Measurements from ENCODE around the gene UBR1.
A peak's percentile ranks its signal among the peaks of the same experiment; 100 is the strongest.
"Not testable (repeated sequence)": the region's sequence is repeated elsewhere in the genome, so short reads cannot be mapped to it uniquely, and the experiment has no call there.

Gene UBR1

DNA sequence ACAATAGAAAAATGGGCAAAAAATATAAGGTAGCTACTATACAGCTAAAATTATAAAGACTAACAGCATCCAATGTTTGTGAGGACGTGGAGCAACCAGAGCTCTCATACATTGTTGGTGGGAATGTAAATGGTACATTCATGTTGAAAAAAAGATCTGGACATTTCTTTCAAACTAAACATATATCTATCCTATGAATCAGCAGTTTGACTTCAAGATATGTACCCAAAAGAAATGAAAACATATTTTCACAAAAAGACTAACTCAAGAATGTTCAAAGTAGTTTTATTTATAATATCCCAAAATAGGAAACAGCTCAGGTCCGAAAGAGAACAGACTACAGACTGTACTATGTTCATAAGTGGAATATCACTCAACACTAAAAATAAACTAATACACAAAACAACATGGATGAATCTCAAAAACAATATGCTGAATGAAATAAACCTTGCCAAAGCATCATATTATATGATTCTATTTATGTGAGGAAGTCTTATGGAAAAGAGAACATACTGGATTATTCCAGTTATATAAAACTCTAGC, 176.5 kb downstream of the UBR1 start:
- in situ Hi-C loops (cut with MboI; ENCODE audit: low pct_unique_long_range_greater_than_20kb, low sequenced_read_pairs): no loop called here

DNA sequence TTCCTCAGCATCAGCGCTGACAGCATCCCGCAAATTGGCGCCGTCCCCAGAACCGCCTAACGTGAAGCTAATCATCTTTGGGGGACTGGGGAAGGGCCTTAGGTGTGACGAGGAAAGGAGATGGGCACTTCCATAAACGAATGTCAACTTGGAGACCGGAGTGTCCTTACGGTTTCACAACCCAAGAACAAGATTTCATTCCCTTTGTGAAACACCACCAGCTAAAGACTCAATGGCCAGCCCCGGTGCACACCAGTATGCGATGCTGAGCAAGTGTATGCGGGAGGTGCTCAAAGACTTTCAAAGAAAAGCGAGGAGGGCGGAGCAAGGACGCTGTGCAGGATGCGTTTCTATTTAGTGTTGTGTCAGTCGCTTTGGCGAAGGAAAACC, 184.5 kb downstream of the UBR1 start:
- in situ Hi-C loops (cut with MboI; ENCODE audit: low pct_unique_long_range_greater_than_20kb, low sequenced_read_pairs): loop anchor here (25.0 kb wide), 1 partner anchor 184 kb away; the partner anchor contains the start of gene CDAN1
- DNase-seq: no peak

More for the DNA sequence above, 176.5 kb downstream of the UBR1 start:
- no peak for DNase-seq

DNA sequence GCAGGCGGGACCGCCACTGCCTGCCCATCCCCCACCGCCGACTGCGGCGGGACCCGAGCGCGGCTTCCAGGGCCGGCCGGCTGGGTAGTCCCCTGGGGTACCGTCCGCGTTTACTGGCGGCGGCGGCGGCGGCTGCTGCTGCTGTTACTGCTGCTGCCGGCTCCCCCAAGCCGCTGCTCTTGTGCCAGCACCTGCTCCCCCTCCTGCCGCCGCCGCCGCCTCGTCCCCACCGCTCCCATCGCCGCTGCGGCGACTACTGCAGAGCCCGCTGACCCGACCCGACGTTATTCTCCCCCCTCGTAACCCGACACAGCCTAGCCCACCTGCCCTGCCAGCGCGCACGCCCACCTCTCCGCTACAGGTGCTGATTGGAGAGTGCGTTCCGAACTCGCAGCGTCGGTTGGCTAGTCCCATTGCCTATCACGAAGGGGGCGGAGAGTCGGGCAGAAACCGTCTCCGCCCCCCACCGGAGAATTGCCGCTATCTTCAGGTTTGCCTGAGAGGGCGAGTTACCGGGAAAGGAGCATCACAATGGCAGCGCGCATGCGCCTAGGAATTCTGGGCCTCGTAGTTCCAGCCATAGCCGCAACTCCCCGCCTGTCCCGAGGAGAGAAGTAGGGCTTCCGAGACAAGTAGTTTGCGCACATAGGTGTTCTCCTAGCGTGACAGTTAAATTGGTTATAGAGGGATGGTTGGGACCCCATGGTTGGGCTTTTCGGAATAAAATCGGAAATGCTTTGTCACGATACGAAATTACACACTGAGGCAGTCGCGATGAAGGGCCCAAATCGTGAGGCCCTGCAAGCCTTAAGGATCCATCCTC, 185.1 kb downstream of the UBR1 start, which contains the start of gene TTBK2:
Gene TTBK2 (minus strand): TSS at position 260 of the 823 bp plus-strand sequence. CDS start 42,161 bp downstream, outside the sequence.
- in situ Hi-C loops (cut with MboI; ENCODE audit: low pct_unique_long_range_greater_than_20kb, low sequenced_read_pairs): loop anchor here (25.0 kb wide), 1 partner anchor 183 kb away; the partner anchor contains the start of gene CDAN1

DNA sequence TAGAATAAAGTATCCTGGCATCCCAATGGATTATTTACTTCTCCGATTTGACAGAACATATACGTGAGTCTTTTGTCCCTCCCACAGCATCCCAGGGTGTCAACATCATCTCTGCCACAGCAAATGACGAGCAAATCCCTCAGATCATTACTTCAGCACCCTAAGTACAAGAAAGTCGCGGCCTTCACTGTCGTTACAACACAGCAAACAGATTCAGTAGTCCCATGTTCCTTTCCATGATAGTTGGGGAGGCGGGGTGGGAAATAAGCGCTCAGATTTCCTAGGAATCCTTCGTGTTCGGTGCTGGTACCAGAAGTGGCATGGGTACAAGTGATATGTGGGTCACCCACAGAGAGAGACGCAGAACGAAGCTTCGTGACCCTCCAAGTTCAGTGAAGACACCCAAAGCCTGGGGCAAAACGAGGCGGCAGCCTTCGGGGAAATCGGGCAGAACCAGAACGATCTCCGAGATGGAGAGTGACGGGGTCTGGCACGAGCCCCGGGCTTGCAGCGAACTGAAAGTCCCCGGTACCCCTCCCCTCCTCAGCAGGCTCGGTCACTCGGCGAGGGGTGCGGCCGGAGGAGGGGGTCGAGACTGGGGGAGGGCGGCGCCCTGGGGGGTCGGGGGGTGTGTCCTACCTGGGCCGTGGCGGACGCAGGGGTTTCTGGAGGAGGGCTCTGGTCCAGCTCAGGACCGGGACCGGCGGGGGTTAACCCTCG, 185.9 kb downstream of the UBR1 start:
- DNase-seq: peak; percentile 53
- in situ Hi-C loops (cut with MboI; ENCODE audit: low pct_unique_long_range_greater_than_20kb, low sequenced_read_pairs): loop anchor here (25.0 kb wide), 1 partner anchor 183 kb away; the partner anchor contains the start of gene CDAN1

More for the DNA sequence above, 185.1 kb downstream of the UBR1 start, which contains the start of gene TTBK2:
- peak; percentile 100 for DNase-seq

DNA sequence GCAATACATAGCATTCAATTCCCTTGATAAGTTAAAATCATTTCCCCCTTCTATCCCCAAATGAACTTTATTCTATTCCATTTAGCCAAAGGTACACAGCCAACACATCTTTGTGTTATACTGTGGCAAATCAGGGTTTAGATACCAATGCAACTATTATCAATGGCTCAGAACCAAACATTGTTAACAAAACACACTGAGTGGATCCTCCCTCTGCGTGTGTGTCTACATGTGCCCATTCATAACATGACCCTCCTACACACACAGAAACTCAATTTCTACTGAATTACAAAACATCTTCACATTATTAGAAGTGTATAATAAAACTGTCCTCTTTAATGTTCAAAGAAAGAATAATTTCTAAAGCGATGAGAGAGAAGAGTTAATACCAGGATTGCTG, 186.5 kb downstream of the UBR1 start:
- peak; percentile 16 for DNase-seq

DNA sequence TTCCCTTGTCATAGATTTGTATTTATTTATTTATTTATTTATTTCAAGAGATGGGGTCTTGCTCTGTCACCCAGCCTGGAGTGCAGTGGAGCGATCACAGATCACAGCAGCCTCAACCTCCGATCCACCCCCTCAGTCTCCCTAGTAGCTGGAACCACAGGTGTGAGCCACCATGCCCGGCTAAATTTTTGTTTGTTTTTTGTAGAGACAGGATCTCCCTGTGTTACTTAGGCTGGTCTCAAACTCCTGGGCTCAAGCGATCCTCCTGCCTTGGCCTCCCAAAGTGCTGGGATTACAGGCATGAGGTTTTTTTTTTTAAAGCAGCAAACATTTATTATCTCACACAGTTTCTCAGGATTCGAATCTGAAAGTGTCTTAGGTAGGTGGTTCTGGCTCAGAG, 187.8 kb downstream of the UBR1 start:
- no peak for DNase-seq
- in situ Hi-C loops (cut with MboI; ENCODE audit: low pct_unique_long_range_greater_than_20kb, low sequenced_read_pairs): loop anchor here (25.0 kb wide), 1 partner anchor 181 kb away; the partner anchor contains the start of gene CDAN1

More for the DNA sequence above, 186.5 kb downstream of the UBR1 start:
- in situ Hi-C loops (cut with MboI; ENCODE audit: low pct_unique_long_range_greater_than_20kb, low sequenced_read_pairs): loop anchor here (25.0 kb wide), 1 partner anchor 182 kb away; the partner anchor contains the start of gene CDAN1

DNA sequence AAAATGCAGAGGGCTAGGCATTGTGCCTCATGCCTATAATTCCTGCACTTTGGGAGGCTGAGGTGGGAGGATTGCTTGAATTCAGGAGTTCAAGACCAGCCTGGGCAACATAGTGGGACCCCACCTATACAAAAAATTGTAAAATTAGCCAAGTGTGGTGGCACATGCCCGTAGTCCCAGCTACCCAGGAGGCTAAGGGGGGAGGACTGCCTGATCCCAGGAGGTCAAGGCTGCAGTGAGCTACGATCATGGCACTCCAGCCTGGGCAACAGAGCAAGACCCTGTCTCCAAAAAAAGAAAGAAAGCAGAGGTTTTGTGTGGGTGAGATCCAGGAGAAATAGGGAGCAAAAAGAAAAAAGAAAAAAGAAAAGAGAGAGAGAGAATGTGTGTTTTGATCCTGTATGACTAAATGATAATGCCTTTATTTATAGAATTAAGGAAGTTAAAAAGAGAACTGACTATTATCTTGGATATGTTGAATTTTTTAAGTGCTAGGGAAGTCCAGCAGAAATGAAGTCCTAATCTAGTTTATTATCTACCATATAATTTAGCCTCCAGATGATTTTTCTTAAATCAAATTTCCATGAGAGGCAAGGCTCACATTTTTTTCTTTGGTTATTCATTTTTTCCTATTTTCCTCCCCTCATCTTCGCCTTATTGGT, 190.1 kb downstream of the UBR1 start:
- DNase-seq: no peak

DNA sequence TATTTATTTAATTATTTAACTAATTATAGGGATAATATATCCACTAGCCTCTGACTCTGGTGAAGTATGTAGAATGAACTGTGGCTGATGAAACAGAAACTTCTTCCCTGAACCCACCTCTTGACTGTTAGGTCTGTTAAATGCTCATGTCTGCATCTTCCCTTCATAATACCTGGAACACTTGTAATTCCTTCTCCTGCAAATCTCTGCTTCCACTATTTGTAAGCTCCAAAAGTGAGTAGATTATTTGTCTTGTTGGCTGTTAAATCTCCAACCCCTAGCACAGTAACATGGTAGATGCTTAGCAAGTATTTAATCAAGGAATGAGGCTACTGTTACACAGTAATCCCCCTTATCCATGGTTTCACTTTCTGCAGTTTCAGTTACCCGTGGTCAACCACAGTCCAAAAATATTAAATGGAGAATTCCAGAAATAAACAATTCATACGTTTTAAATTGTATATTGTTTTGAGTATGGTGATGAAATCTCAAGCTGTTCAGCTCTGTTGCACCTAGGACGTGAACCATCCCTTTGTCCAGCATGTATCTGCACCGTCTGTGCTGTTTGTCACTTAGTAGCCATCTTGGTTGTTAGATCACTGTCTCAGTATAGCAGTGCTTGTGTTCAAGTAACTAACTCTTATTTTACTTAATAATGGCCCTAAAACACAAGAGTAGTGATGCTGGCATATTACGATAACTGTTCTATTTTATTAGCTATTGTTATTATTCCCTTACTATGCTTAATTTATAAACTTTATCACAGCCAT, 190.9 kb downstream of the UBR1 start:
- peak; percentile 39 for DNase-seq
- in situ Hi-C loops (cut with MboI; ENCODE audit: low pct_unique_long_range_greater_than_20kb, low sequenced_read_pairs): loop anchor here (25.0 kb wide), 1 partner anchor 178 kb away; the partner anchor contains the start of gene CDAN1

More for the DNA sequence above, 190.1 kb downstream of the UBR1 start:
- in situ Hi-C loops (cut with MboI; ENCODE audit: low pct_unique_long_range_greater_than_20kb, low sequenced_read_pairs): loop anchor here (25.0 kb wide), 1 partner anchor 178 kb away; the partner anchor contains the start of gene CDAN1

DNA sequence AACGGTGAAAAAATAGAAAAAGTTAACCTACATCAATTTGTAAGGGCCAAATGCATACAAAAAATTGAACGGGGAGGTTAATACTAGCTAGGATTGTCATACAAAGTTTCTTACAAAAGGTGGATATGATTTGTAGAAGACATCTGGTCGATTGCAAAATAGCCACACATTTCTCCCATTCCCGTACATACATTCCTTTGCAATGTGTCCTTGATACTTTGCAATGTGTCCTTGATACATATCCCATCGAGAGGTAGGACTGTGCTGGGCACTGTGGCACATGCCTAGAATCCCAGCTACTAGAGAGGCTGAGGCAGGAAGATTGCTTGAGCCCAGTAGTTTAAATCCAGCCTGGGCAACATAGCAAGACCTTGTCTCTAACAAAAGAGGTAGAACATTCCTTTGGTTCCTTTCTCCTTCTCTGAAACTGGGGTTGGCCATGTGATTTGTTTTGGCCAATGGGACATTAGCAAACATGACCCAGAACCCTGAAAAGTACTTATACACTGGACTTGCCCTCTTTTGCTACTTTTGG, 194.7 kb downstream of the UBR1 start:
- in situ Hi-C loops (cut with MboI; ENCODE audit: low pct_unique_long_range_greater_than_20kb, low sequenced_read_pairs): loop anchor here (25.0 kb wide), 1 partner anchor 174 kb away; the partner anchor contains the start of gene CDAN1
- no peak for DNase-seq

DNA sequence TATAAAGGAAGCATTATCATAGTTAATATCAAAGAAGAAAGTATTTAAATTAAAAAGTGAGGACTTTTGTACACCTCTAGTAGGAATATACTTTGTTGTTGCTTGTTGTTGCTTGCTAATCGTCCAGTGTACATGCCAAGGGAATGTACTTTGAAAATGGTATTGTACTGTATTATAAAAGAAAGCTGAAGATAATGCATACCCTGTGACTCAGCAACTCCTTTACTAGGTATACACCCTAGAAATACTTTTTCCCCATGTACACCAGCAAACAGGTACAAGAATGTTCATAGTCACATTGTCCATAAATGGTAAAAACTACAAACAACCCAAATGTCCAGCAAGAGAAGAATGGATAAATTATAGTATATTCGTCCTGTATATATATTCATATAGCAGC, 197.3 kb downstream of the UBR1 start:
- in situ Hi-C loops (cut with MboI; ENCODE audit: low pct_unique_long_range_greater_than_20kb, low sequenced_read_pairs): loop anchor here (25.0 kb wide), 1 partner anchor 171 kb away; the partner anchor contains the start of gene CDAN1
- no peak for DNase-seq

DNA sequence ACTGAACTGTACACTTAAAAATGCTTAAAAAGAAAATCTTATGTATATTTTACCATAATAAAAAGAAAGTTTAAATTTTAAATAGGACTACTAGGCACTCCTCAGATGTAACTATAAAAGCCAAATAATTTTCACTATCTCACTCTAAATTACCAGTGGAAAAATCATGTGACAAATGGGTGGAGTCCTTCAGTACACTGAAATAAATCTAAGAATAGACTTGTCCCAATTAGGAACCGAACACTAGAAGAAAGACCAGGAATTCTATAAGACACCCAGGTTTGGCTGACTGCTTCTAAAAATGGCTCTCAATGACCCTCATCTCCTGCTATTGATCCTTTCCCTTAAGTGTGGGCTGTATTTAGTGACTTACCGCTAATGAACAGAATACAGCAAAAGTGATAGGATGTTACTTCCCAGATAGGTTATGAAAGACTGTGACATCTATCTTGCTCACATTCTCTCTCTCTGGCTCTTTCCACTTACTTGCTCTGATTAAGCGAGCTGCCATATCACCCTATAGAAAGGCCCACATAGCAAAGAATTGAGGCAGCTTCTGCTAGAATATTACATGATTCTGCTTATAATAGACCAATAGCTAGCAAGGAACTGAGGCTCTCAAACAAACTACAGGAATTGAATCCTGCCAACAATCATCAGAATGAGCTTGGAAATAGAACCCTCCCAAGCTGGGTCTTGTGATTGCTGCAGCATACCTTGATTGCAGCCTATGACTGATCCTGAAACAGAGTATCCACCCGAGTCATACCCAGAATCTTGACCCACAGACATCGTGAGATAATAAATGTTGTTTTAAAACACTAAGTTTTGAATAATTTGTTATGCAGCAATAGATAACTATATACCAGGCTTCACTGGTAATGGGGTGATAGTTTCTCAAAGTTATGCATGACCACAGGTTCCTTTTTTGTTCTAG, 202.2 kb downstream of the UBR1 start:
- in situ Hi-C loops (cut with MboI; ENCODE audit: low pct_unique_long_range_greater_than_20kb, low sequenced_read_pairs): loop anchor here (25.0 kb wide), 1 partner anchor 166 kb away; the partner anchor contains the start of gene CDAN1
- DNase-seq: no peak

DNA sequence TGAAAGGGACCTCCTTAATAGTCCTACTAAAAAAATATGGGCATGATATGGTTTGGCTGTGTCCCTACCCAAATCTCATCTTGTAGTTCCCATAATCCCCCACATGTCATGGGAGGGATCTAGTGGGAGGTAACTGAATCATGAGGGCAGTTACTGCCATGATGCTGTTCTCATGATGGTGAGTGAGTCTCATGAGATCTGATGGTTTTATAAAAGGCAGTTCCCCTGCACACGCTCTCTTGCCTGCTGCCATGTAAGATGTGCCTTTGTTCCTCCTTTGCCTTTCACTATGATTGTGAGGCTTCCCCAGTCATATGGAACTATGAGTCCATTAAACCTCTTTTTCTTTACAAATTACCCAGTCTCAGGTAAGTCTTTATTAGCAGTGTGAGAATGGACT, 211.9 kb downstream of the UBR1 start:
- in situ Hi-C loops (cut with MboI; ENCODE audit: low pct_unique_long_range_greater_than_20kb, low sequenced_read_pairs); DNase-seq: not testable (repeated sequence)

Measured in KBM-7 (cell line).